GM13976 (cell line): ENCODE data around the gene TGFBRAP1.
A peak's percentile ranks its signal among the peaks of the same experiment; 100 is the strongest.

Experiments used
- DNase-seq: peaks from one replicate; pipeline ENCODE4 v3.0.0; 2012; ENCODE audit warnings: low spot score
- CTCF ChIP-seq: IDR thresholded peaks from 2 replicates; pipeline ENCODE4 v1.5.1; 2012; ENCODE audit warnings: borderline replicate concordance, mild to moderate bottlenecking; ENCODE audit not compliant: insufficient read depth; ENCODE audit errors: extremely low read depth, missing control alignments, control extremely low read depth
- in situ Hi-C: fragments of 300-500 bp; cut with MboI; formaldehyde crosslinking; loops from one replicate; pipeline ENCODE4 v1.12.0; 2022; ENCODE audit warnings: low sequenced_read_pairs, mixed read lengths, inconsistent platforms; ENCODE audit not compliant: unreplicated experiment

The TGFBRAP1 gene

DNA sequence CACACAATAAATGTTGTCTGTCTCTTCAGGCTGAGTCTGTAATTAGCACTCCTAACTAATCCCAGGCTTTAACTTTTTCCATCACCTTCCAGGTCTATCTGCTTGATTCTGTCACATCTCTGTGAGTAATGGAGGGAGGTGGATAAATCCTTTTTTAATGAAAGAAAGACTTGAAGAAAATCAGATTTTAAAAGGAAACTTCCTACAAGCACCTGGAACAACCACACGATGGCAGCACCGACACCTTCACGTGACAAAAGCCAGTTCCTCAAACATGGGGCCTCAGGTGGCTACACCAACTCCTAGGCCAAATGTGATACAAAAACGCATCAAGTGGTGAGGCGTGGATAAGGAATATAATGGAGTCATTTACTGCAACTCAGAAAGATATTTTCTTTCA is 41.8 kb downstream of the TGFBRAP1 start:
- DNase-seq = peak; percentile 56
- in situ Hi-C loops = no loop called here
- TF ChIP-seq CTCF = peak; percentile 34

- no peak for DNase-seq
- no peak for TF ChIP-seq CTCF
- in situ Hi-C loops = no loop called here
These were observed 46.0 kb downstream of the TGFBRAP1 start for GRCh38 chr2:105283532-105283931.

DNA sequence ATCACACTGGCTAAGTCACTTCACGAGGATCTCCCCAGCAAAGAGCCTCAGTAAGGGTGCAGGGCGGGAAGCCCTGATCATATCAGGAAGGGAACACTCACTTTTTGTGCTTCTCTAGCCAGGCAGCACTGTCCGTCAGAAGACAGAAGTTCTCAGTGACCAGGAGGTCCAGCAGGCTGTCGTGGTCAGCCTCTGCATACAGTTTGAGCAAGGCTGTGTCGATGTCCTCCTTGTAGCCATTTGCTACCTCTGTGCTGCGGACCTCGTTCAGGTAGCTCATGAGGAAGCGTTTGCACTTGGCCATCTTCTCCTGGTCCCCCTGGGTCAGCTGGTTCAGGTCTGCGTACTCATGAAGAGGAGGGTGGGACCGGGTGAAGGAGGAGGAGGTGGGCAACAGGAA is 49.3 kb downstream of the TGFBRAP1 start:
- in situ Hi-C loops = no loop called here
- no peak for DNase-seq
- no peak for TF ChIP-seq CTCF

DNA sequence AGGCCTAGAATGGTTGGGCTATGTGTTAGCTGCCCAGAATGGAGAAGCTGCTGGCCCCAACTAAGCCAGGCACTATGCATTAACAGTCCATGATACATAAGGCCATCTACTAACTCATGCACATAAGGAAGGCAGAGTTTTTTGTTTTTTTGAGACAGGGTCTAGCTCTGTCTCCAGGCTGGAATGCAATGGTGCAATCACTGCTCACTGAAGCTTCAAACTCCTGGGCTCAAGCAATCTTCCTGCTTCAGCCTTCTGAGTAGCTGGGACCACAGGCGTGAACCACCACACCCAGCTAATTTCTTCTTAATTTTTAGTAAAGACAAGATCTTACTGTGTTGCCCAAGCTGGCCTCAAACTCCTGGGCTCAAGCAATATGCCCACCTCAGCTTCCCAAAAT is 50.4 kb downstream of the TGFBRAP1 start:
- TF ChIP-seq CTCF = no peak
- in situ Hi-C loops = no loop called here
- DNase-seq = no peak

- in situ Hi-C loops = no loop called here
- TF ChIP-seq CTCF = no peak
- DNase-seq = no peak
These were observed 50.9 kb downstream of the TGFBRAP1 start for GRCh38 chr2:105278654-105279053.

- no peak for TF ChIP-seq CTCF
- DNase-seq = no peak
- in situ Hi-C loops = no loop called here
These were observed 55.5 kb downstream of the TGFBRAP1 start for GRCh38 chr2:105274046-105274445.

GRCh38 chr2:105272176-105272575 is 57.4 kb downstream of the TGFBRAP1 start:
- no peak for DNase-seq
- TF ChIP-seq CTCF = no peak
- in situ Hi-C loops = no loop called here
